Activated naive CD4-positive, alpha-beta T cell treated with anti-CD3 and anti-CD28 coated beads, Interleukin-2, amount 10 ng/mL, durations not matched to agents 7 days and 5 days (primary cell): ENCODE measurements around the gene RAB27A.

ENCODE experiments used
- CTCF ChIA-PET: fragments of 350-600 bp; sonication (Branson Sonifier 250); formaldehyde crosslinking; loops from one replicate; lab custom pipeline; 2021; ENCODE audit warnings: antibody characterized with exemption; lab: Charles Lee
- DNase-seq: peaks from one replicate; pipeline ENCODE4 v3.0.0-alpha.2; 2020
- H3K27ac Mint-ChIP-seq: one replicate; pipeline ENCODE4 v1.8.0; 2021; ENCODE audit warnings: mild to moderate bottlenecking, moderate library complexity, mixed read lengths
- H3K27me3 Mint-ChIP-seq: one replicate; pipeline ENCODE4 v1.8.0; 2021; ENCODE audit warnings: mild to moderate bottlenecking, mixed read lengths
- H3K36me3 Mint-ChIP-seq: one replicate; pipeline ENCODE4 v1.8.0; 2021; ENCODE audit warnings: mixed read lengths
- H3K4me1 Mint-ChIP-seq: one replicate; pipeline ENCODE4 v1.8.0; 2021; ENCODE audit warnings: mixed read lengths
- H3K4me3 Mint-ChIP-seq: one replicate; pipeline ENCODE4 v1.8.0; 2021; ENCODE audit warnings: mild to moderate bottlenecking, moderate library complexity, mixed read lengths
- H3K9me3 Mint-ChIP-seq: one replicate; pipeline ENCODE4 v1.8.0; 2021; ENCODE audit warnings: mixed read lengths

The RAB27A gene

DNA sequence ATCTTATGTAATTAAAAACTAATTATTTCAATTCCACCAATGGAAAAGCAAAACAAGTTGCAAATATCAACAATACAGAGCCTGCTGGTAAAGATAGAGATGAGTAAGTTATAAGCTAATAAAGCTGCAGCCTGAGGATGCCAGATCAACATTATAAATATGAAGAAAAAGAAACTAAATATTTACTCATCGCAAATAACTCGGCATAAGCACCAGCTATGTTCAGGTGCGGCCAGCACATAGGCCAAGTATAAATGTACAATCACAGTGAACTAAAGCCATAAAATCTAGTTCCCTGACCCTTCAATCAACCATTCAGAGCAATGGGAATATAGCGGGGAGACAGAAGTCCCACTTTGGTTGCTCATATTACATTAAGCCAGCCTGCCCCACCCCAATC is 85.1 kb downstream of the RAB27A start:
- Mint-ChIP-seq H3K36me3 (peaks cover 17% of the 10 kb centered on the region), H3K27ac (no peak overlapping the region), H3K27me3 (no peaks in the 10 kb centered on the region), H3K4me1 (peaks cover 2% of the 10 kb centered on the region), H3K4me3 (no peak overlapping the region), H3K9me3 (no peaks in the 10 kb centered on the region)
- CTCF ChIA-PET = no interaction called here
- DNase-seq = no peak

DNA sequence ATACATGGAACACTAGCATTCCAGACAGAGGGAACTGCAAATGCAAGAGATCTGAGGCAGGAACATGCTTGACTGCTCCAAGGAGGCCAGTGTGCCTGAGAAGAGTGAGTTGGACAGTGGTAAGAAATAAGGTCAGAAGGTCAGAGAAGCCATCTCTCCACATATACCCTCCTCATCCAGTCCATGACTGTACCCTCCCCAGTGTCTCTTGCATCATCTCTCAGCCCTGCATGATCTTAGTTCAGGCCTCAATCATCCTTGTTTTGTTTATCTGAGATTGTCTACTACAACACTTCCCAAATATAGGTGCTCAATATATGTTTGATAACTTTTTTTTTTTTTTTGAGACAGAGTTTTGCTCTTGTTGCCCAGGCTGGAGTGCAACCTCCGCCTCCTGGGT is 87.4 kb downstream of the RAB27A start:
- Mint-ChIP-seq H3K4me1 (peaks cover 14% of the 10 kb centered on the region), H3K27ac (peak overlapping the region; percentile 30), H3K9me3 (peaks cover 11% of the 10 kb centered on the region), H3K36me3 (peaks cover 22% of the 10 kb centered on the region), H3K27me3 (no peaks in the 10 kb centered on the region), H3K4me3 (no peak overlapping the region)
- DNase-seq = no peak
- CTCF ChIA-PET = no interaction called here

- Mint-ChIP-seq H3K9me3 (peaks cover 11% of the 10 kb centered on the region), H3K27me3 (no peaks in the 10 kb centered on the region), H3K4me3 (peak overlapping the region; percentile 40), H3K36me3 (peaks cover 15% of the 10 kb centered on the region), H3K27ac (no peak overlapping the region), H3K4me1 (peaks cover 14% of the 10 kb centered on the region)
- DNase-seq = no peak
- CTCF ChIA-PET = no interaction called here
These were observed 90.9 kb downstream of the RAB27A start for GRCh38 chr15:55198706-55199105.

GRCh38 chr15:55197719-55198118 is 91.9 kb downstream of the RAB27A start:
- Mint-ChIP-seq H3K4me1 (peaks cover 20% of the 10 kb centered on the region), H3K27ac (no peak overlapping the region)
- CTCF ChIA-PET = interaction anchor here (1.2 to 1.5 kb wide), 3 partner anchors 9 to 211 kb away, joined by 3 to 4 read pairs (median 4); partner anchors contain the start of gene PIERCE2

DNA sequence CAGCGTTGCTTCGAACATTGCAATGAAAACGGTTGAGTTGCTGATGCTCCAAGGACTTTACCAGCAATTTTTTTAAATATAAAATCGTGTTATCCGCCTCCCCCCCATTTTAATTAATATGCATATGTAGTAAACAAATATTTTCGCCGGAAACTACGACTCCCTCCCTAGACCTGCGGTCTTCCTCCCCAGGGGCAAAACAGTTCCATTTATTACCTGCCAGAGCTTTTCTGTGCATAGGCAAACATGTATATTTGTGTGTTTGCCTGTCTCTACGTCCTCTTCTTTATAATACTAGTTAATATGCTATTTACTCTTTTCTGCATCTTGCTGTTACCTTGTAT is 92.3 kb downstream of the RAB27A start:
- H3K4me1 Mint-ChIP-seq = peaks cover 22% of the 10 kb centered on the region
- no peaks in the 10 kb centered on the region for H3K27me3 Mint-ChIP-seq
- DNase-seq = peak; percentile 26
- H3K36me3 Mint-ChIP-seq = peaks cover 20% of the 10 kb centered on the region
- H3K27ac Mint-ChIP-seq = no peak overlapping the region
- H3K4me3 Mint-ChIP-seq = no peak overlapping the region
- CTCF ChIA-PET = interaction anchor here (1.2 to 1.5 kb wide), 3 partner anchors 9 to 211 kb away, joined by 3 to 4 read pairs (median 4); partner anchors contain the start of gene PIERCE2
- peaks cover 11% of the 10 kb centered on the region for H3K9me3 Mint-ChIP-seq

More at GRCh38 chr15:55197719-55198118, 91.9 kb downstream of the RAB27A start:
- Mint-ChIP-seq H3K4me3 (no peak overlapping the region), H3K36me3 (peaks cover 18% of the 10 kb centered on the region), H3K27me3 (no peaks in the 10 kb centered on the region), H3K9me3 (peaks cover 11% of the 10 kb centered on the region)
- DNase-seq = no peak

DNA sequence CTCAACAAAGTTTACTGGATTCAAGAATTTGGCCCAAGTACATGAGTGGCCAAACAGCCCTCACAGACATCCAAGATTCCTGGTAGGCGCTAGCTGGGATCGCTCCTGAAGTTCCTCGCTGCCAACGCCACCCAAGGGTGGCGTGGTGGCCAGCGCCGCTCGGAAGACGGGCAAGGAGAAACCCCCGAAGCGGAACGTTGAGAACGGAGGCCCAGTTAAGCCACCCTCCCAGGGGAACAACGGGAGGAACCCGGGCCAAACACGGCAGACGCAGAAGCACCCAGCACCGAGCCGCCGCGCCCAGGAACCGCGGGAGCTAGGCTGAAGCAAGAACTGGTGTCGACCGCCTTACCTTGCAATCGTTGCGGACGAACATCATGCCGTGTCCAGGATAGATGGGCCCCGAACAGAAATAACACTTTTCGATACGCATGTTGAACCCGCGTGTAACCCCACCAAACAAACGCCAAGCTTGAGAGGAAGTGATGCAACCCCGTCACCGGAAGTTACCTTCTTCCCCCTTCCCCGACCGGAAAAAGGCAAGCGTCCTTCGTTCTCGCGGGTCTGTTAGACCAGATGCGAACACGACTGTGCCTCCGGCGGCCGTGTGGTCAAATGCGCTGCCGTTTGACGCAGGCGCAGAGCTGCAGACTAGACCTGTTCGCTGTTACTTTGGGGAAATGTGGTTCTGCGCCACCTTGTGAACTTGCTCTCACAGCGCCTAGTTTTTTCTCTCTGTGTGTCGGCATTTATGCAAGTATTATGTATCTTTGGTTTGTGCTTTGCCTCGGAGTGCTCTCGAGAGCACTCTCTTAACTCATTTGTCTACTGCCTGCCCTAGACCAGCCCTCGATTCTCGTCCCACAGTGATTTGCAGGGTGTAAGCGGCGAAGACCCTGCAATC is 92.9 kb downstream of the RAB27A start, which contains the start of gene RSL24D1:
Gene RSL24D1 (minus strand): TSS at position 484 of the 904 bp plus-strand sequence. CDS start 51 bp downstream, at position 433.
- no peak within 1 kb of the TSS for H3K27ac Mint-ChIP-seq
- CTCF ChIA-PET = interaction anchor here (1.2 to 1.5 kb wide), 4 partner anchors 10 to 212 kb away, joined by 3 to 4 read pairs (median 4); partner anchors contain the start of gene PIERCE2
- H3K36me3 Mint-ChIP-seq = peaks cover 18% of the 10 kb centered on the region
- H3K9me3 Mint-ChIP-seq = peaks cover 11% of the 10 kb centered on the region
- H3K27me3 Mint-ChIP-seq = no peaks in the 10 kb centered on the region
- peak; percentile 98 for DNase-seq
- no peak within 1 kb of the TSS for H3K4me3 Mint-ChIP-seq
- H3K4me1 Mint-ChIP-seq = peaks cover 27% of the 10 kb centered on the region

DNA sequence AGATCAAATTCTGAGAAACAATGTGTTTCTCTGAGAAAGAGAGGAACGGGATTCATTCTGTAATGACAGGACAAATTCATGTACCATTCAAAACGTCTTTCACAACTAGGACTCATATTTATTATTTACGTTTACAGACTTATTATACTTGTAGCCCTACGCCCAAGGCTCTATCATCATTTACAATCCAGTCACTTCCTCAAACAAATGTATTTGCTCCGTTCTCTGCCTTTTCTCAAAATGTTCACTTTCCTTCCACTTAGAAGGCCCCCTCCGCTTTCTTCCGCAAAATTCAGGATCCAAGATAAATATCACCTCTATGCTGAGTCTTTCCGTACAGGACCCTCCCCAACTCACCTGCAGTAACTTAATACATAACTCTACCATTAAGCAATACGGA is 93.6 kb downstream of the RAB27A start:
- DNase-seq = no peak
- Mint-ChIP-seq H3K36me3 (peaks cover 23% of the 10 kb centered on the region), H3K9me3 (peaks cover 11% of the 10 kb centered on the region), H3K4me1 (peaks cover 29% of the 10 kb centered on the region), H3K27me3 (no peaks in the 10 kb centered on the region), H3K27ac (no peak overlapping the region), H3K4me3 (no peak overlapping the region)
- CTCF ChIA-PET = interaction anchor here (1.2 kb wide), 1 partner anchor 21 kb away, joined by 4 read pairs; no protein-coding TSS in a partner anchor

DNA sequence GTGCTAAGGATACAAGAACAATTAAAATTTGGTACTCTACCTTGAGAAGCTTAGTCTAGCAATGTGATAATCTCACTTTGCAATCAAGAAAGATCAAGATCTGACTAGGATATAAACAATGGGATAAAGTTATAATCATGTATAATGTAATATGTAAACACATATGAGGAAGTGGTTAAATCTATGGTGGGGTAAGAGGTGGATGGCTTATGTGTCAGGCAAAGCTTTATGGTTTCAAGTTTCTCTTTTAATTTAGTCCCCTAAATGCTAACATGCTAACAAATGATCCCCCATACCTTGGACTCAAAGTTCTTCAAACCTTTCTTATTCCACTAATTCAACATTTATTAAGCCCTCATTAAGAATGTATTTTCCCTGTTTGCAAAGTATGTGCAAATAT is 95.4 kb downstream of the RAB27A start:
- peaks cover 9% of the 10 kb centered on the region for H3K9me3 Mint-ChIP-seq
- H3K4me1 Mint-ChIP-seq = peaks cover 25% of the 10 kb centered on the region
- no peaks in the 10 kb centered on the region for H3K27me3 Mint-ChIP-seq
- no peak overlapping the region for H3K27ac Mint-ChIP-seq
- H3K4me3 Mint-ChIP-seq = no peak overlapping the region
- no peak for DNase-seq
- CTCF ChIA-PET = no interaction called here
- H3K36me3 Mint-ChIP-seq = peaks cover 28% of the 10 kb centered on the region

GRCh38 chr15:55186331-55186730 is 103.3 kb downstream of the RAB27A start:
- CTCF ChIA-PET = no interaction called here
- Mint-ChIP-seq H3K4me3 (no peak overlapping the region), H3K27ac (no peak overlapping the region), H3K9me3 (no peaks in the 10 kb centered on the region), H3K36me3 (peaks cover 68% of the 10 kb centered on the region), H3K27me3 (no peaks in the 10 kb centered on the region), H3K4me1 (peaks cover 14% of the 10 kb centered on the region)
- DNase-seq = no peak

DNA sequence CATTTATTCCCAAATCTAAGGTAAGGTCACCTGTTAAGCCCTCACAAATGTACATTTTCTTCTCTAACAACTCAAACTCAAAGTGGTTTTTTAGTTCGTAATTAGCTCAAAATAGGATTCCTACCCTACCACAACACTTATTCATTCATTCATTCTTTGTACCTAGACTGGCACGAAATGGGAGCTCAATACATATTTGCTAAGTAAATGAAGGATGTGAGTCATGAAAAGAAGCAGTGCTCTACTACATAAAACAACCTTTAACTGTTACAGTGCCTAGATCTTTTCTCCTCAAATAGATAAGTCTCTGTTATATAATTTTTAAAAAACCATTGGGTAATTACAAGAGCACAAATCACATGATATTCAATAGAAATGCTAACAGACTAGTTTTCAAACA is 105.9 kb downstream of the RAB27A start:
- Mint-ChIP-seq H3K36me3 (peaks cover 63% of the 10 kb centered on the region), H3K4me3 (no peak overlapping the region), H3K4me1 (peaks cover 14% of the 10 kb centered on the region), H3K27ac (no peak overlapping the region), H3K9me3 (no peaks in the 10 kb centered on the region), H3K27me3 (no peaks in the 10 kb centered on the region)
- CTCF ChIA-PET = interaction anchor here (0.6 to 1.6 kb wide), 2 partner anchors 15 to 17 kb away, joined by 3 to 5 read pairs; no protein-coding TSS in a partner anchor
- no peak for DNase-seq

- no peak overlapping the region for H3K4me3 Mint-ChIP-seq
- H3K27ac Mint-ChIP-seq = no peak overlapping the region
- peaks cover 41% of the 10 kb centered on the region for H3K36me3 Mint-ChIP-seq
- H3K9me3 Mint-ChIP-seq = no peaks in the 10 kb centered on the region
- peaks cover 3% of the 10 kb centered on the region for H3K4me1 Mint-ChIP-seq
- H3K27me3 Mint-ChIP-seq = no peaks in the 10 kb centered on the region
- CTCF ChIA-PET = interaction anchor here (1.0 kb wide), 1 partner anchor 256 kb away, joined by 3 read pairs; no protein-coding TSS in a partner anchor
- DNase-seq = no peak
These were observed 110.5 kb downstream of the RAB27A start for GRCh38 chr15:55179141-55179540.

DNA sequence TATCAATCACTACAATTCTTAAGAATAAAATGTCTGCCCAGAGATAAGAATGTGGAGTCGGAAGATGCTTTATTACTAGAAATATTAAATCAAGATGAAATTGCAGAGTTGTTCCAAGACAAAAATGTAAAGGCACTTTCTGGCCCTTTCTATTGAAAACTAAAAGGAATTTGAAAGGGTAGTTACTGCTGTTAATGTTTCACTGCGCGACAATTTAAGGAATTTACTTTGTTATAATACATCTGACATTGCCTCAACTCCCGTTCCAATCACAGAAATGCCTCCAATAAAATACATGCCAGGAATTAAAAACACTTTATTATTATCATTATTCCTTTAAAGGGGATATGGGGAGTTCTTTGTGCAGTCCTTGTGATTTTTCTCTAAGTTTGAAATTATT is 119.3 kb downstream of the RAB27A start:
- DNase-seq = no peak
- H3K4me3 Mint-ChIP-seq = no peak overlapping the region
- no peak overlapping the region for H3K27ac Mint-ChIP-seq
- no peaks in the 10 kb centered on the region for H3K36me3 Mint-ChIP-seq
- no peaks in the 10 kb centered on the region for H3K27me3 Mint-ChIP-seq
- H3K9me3 Mint-ChIP-seq = no peaks in the 10 kb centered on the region
- no peaks in the 10 kb centered on the region for H3K4me1 Mint-ChIP-seq
- CTCF ChIA-PET = no interaction called here

DNA sequence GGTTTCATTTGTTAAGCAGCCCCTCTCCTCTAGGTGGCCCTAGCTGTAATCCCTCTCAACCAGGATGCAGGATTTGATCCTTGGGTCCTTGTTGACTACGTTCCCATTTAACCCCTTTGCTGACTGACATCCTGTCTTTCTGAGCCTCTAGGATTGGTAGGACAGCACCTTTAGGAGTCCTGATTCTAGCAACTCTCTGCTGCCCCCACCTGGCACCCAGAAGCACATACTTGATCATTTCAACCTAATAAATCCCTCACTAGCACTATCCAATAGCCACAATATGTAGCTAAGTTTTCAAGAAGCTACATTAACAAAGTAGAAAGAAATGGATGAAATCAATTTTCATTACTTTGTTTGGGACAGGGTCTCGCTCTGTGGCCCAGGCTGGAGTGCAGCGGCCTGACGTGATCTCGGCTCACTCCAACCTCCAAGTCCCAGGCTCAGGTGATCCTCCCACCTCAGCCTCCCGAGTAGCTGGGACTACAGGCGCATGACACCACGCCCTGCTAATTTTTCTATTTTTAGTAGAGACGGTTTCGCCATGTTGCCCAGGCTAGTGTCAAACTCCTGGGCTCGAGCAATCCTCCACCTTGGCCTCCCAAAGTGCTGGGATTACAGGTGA is 121.2 kb downstream of the RAB27A start:
- Mint-ChIP-seq H3K4me3 (no peak overlapping the region), H3K9me3 (no peaks in the 10 kb centered on the region), H3K27ac (no peak overlapping the region), H3K36me3 (no peaks in the 10 kb centered on the region), H3K27me3 (no peaks in the 10 kb centered on the region), H3K4me1 (no peaks in the 10 kb centered on the region)
- DNase-seq = peak; percentile 74
- CTCF ChIA-PET = interaction anchor here (0.6 to 1.6 kb wide), 9 partner anchors 15 to 1206 kb away, joined by 3 to 5 read pairs (median 3); no protein-coding TSS in a partner anchor

DNA sequence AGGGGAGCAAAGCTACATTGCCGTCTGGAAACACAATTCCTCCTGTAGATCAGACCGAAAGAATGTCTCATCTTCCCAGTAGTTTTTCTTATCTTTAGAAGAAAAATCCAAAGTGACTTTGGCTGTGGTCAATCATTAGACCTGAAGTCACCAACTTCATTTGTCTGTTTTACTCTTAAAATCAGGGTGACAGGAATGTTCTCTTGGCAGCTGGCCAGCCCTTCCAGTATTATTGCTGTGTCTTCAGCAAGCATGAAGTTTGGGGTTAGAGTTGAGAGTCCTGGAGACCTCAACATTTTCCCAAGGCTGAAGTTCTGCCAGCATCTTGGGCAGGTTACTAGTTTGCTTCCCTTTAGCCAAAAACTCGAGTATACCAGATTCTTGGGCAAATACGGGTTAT is 125.3 kb downstream of the RAB27A start:
- H3K4me3 Mint-ChIP-seq = no peak overlapping the region
- no peak for DNase-seq
- no peak overlapping the region for H3K27ac Mint-ChIP-seq
- no peaks in the 10 kb centered on the region for H3K36me3 Mint-ChIP-seq
- no peaks in the 10 kb centered on the region for H3K27me3 Mint-ChIP-seq
- CTCF ChIA-PET = interaction anchor here (0.6 kb wide), 1 partner anchor 47 kb away, joined by 3 read pairs; no protein-coding TSS in a partner anchor
- H3K9me3 Mint-ChIP-seq = no peaks in the 10 kb centered on the region
- no peaks in the 10 kb centered on the region for H3K4me1 Mint-ChIP-seq
